ENCODE data around the gene RAB4B.

RAB4B gene

GRCh38 chr19:40755791-40756190, 22.3 kb upstream of the RAB4B start:
- no peak for DNase-seq (ENCODE audit: low read depth, low spot score)
- TF ChIP-seq CTCF (IDR thresholded peaks at IDR 0.05; ENCODE audit: insufficient read depth, low read length, missing control alignments): no peak
- ChIA-PET CTCF (interaction anchor here (1.7 kb wide), 1 partner anchor 93 kb away, joined by 3 read pairs; no protein-coding TSS in a partner anchor), POLR2A (no interaction called here)
- no peak overlapping the region for H3K4me3 ChIP-seq (ENCODE audit: low read depth, low read length)

DNA sequence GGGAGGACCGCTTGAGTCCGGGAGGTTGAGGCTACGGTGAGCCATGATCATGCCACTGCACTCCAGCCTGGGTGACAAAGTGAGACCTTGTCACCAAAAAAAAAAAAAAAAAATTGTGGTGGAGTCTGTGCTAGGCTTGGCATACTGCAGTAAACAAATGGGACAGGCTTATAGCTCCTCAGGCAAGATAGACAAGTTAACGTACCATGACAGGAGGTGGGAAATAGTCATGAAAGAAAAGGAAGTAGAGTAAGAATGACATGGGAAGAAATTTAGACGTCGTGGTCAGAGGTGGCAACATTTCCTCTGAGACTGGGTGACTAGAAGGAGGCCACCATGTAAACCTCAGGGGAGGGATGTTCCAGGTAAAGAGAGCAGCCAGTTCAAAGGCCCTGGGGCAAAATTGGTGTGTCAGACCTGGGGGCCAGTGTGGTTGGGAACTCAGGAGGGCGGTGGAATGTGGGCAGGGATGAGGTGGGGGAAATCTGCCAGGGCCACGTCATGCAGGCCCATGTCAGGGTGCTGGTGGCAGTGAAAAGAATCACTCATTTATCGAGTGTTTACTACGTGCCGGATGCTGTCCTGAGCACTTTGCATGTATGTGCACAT, 21.4 kb upstream of the RAB4B start:
- H3K4me3 ChIP-seq (ENCODE audit: low read depth, low read length): no peak overlapping the region
- ChIA-PET CTCF (interaction anchor here (0.7 kb wide), 1 partner anchor 51 kb away, joined by 3 read pairs; no protein-coding TSS in a partner anchor), POLR2A (interaction anchor here (1.2 kb wide), 1 partner anchor 21 kb away, joined by 5 read pairs; the partner anchor contains the start of gene RAB4B)
- TF ChIP-seq CTCF (IDR thresholded peaks at IDR 0.05; ENCODE audit: insufficient read depth, low read length, missing control alignments): no peak
- DNase-seq (ENCODE audit: low read depth, low spot score): no peak

GRCh38 chr19:40758491-40758890, 19.6 kb upstream of the RAB4B start:
- H3K4me3 ChIP-seq (ENCODE audit: low read depth, low read length): no peak overlapping the region
- DNase-seq (ENCODE audit: low read depth, low spot score): no peak
- ChIA-PET CTCF (interaction anchor here (1.2 to 2.1 kb wide), 2 partner anchors 16 to 124 kb away, joined by 3 to 6 read pairs; no protein-coding TSS in a partner anchor), POLR2A (interaction anchor here (1.2 kb wide), 2 partner anchors 13 to 19 kb away, joined by 3 to 5 read pairs; partner anchors contain the start of gene RAB4B)
- TF ChIP-seq CTCF (IDR thresholded peaks at IDR 0.05; ENCODE audit: insufficient read depth, low read length, missing control alignments): no peak

GRCh38 chr19:40759352-40759751, 18.7 kb upstream of the RAB4B start:
- TF ChIP-seq CTCF (IDR thresholded peaks at IDR 0.05; ENCODE audit: insufficient read depth, low read length, missing control alignments): no peak
- POLR2A ChIA-PET: interaction anchor here (0.6 to 1.2 kb wide), 3 partner anchors 12 to 315 kb away, joined by 3 to 5 read pairs (median 3); partner anchors contain the start of gene RAB4B
- CTCF ChIA-PET: no interaction called here

GRCh38 chr19:40762754-40763470, 15.1 kb upstream of the RAB4B start:
- no peak overlapping the region for H3K4me3 ChIP-seq (ENCODE audit: low read depth, low read length)
- no peak for TF ChIP-seq CTCF (IDR thresholded peaks at IDR 0.05; ENCODE audit: insufficient read depth, low read length, missing control alignments)
- ChIA-PET CTCF (no interaction called here), POLR2A (no interaction called here)
- DNase-seq (ENCODE audit: low read depth, low spot score): no peak

More at GRCh38 chr19:40759352-40759751, 18.7 kb upstream of the RAB4B start:
- no peak overlapping the region for H3K4me3 ChIP-seq (ENCODE audit: low read depth, low read length)
- DNase-seq (ENCODE audit: low read depth, low spot score): no peak

DNA sequence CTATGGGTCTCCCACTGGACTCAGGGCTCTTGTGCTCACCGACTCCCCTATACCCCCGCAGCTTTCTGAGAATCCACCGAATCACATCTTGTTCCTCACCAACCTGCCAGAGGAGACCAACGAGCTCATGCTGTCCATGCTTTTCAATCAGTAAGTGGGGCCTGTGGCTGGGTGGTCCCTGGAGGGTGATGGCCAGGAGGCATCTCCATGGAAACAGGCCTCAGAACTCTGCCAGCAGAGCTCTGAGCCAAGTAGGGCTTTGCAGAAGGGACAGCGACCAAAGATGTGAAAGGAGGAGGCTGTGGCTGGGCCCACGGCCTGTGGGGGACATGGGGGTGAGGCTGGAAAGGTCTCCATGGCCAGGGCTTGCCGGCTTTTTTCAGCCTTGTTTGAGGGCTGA, 14.5 kb upstream of the RAB4B start:
- no peak for TF ChIP-seq CTCF (IDR thresholded peaks at IDR 0.05; ENCODE audit: insufficient read depth, low read length, missing control alignments)
- ChIA-PET POLR2A (no interaction called here), CTCF (no interaction called here)

More for the DNA sequence above, 14.5 kb upstream of the RAB4B start:
- no peak for DNase-seq (ENCODE audit: low read depth, low spot score)
- H3K4me3 ChIP-seq (ENCODE audit: low read depth, low read length): no peak overlapping the region
